Transverse colon (tissue), 4 donors: ENCODE measurements around the gene PODXL.

ENCODE experiments used
- EP300 ChIP-seq: sonication (generic); formaldehyde crosslinking; IDR thresholded peaks from one replicate; pipeline ENCODE4 v1.6.1; 2017; ENCODE audit warnings: antibody characterized with exemption, low read depth
- POLR2A ChIP-seq: fragments of 450-650 bp; IDR thresholded peaks from one replicate; pipeline ENCODE4 v1.6.1; 2016; ENCODE audit warnings: antibody characterized with exemption, mild to moderate bottlenecking, moderate library complexity
- POLR2AphosphoS5 ChIP-seq, 3 donors: sonication (generic); formaldehyde crosslinking; IDR thresholded peaks; one replicate each; pipeline ENCODE4 v1.6.1; 2016; ENCODE audit warnings: antibody characterized with exemption in 3 of 3
- TF ChIP-seq, protein P1 (sequence below), 5 experiments: fragments of 200-600 bp in 3 of 5; fragments of 450-650 bp in 2 of 5; sonication (generic) in 3 of 5; IDR thresholded peaks; 1 replicate in 2 of 5; 2 replicates in 3 of 5; pipeline ENCODE4 v1.5.1; 2016 to 2017; ENCODE audit warnings: antibody characterized with exemption in 5 of 5, inconsistent platforms in 3 of 5, mild to moderate bottlenecking in 2 of 5, moderate library complexity in 1 of 5

DNA sequence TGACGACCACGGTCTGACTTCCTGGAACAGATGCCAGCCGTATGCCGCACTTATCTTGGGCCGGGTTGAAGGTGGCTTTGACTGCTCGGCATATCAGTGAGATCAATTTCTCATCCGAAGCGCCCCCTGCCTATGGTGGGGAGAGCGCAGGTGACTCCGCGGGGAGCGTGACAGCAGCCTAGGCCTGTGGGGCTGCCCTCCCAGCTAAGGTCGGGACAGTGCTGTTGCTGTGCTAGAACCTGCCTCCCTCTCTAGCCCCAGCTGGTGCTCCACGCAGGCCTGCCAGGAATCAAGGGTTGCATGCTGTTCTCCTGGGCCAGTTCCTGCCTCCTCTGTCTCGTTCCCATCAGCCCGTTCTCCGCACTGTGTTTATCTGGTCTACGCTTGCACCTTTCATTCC lies 49.8 kb downstream of the PODXL start:
- TF ChIP-seq, protein P1, sequence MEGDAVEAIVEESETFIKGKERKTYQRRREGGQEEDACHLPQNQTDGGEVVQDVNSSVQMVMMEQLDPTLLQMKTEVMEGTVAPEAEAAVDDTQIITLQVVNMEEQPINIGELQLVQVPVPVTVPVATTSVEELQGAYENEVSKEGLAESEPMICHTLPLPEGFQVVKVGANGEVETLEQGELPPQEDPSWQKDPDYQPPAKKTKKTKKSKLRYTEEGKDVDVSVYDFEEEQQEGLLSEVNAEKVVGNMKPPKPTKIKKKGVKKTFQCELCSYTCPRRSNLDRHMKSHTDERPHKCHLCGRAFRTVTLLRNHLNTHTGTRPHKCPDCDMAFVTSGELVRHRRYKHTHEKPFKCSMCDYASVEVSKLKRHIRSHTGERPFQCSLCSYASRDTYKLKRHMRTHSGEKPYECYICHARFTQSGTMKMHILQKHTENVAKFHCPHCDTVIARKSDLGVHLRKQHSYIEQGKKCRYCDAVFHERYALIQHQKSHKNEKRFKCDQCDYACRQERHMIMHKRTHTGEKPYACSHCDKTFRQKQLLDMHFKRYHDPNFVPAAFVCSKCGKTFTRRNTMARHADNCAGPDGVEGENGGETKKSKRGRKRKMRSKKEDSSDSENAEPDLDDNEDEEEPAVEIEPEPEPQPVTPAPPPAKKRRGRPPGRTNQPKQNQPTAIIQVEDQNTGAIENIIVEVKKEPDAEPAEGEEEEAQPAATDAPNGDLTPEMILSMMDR (IDR thresholded peaks at IDR 0.05): no peak
- TF ChIP-seq POLR2A (no peak), POLR2AphosphoS5 (IDR thresholded peaks at IDR 0.05) (no peak), EP300 (no peak)
